GM12878 (cell line): Measurements from ENCODE around the gene CYBB. TPM values are rescaled to one million over a fixed set of nuclear protein-coding genes. Genes with fewer than 3 reads are reported as not detected.

Experiments
- ATAC-seq: fragments of 200-7000 bp; cut with Tn5 transposase; 3 replicates; pipeline ENCODE4 v1.9.1; 2020; ENCODE audit warnings: mild to moderate bottlenecking, moderate library complexity
- BruUV-seq: library from RNA; stranded (reverse); fragments of 400-500 nt; replicated peaks from 2 replicates; lab custom pipeline; 2021; lab: Mats Ljungman, UMichigan
- CTCF ChIA-PET: fragments of 300-600 bp; sonication (Branson Sonifier 250); formaldehyde crosslinking; extraction: SDS; loops from one replicate; lab custom pipeline; 2021; ENCODE audit warnings: inconsistent platforms; lab: Yijun Ruan, JAX
- POLR2A ChIA-PET: fragments of 350-600 bp; formaldehyde crosslinking; extraction: SDS; loops from one replicate; lab custom pipeline; 2021; ENCODE audit warnings: inconsistent platforms; lab: Charles Lee
- RAD21 ChIA-PET: fragments of 300-600 bp; sonication (Branson Sonifier 250); formaldehyde crosslinking; loops from one replicate; lab custom pipeline; 2023; ENCODE audit warnings: antibody characterized with exemption; ENCODE audit not compliant: unreplicated experiment; lab: Charles Lee
- SMC1A ChIA-PET: fragments of 300-600 bp; sonication (Branson Sonifier 250); formaldehyde crosslinking; loops from one replicate; lab custom pipeline; 2023; ENCODE audit not compliant: unreplicated experiment, uncharacterized antibody; lab: Charles Lee
- DNase-seq: peaks from one replicate; pipeline ENCODE4 v3.0.0-alpha.2; 2011; ENCODE audit warnings: low read depth, low spot score
- FAIRE-seq: peaks from 3 replicates; lab custom pipeline; 2011; peaks lifted over from hg19 to GRCh38; lab: Jason Lieb, UNC
- H2AFZ ChIP-seq: 2 replicates; pipeline ENCODE4 v1.6.0; 2011; ENCODE audit warnings: low read depth, low read length, control low read depth; ENCODE audit not compliant: control insufficient read depth
- H3K27ac ChIP-seq: 2 replicates; pipeline ENCODE4 v1.5.1; 2011; ENCODE audit warnings: control low read depth; ENCODE audit not compliant: control insufficient read depth, insufficient read depth
- H3K27me3 ChIP-seq, 2 experiments: replicated peaks in 1 of 2; 2 replicates each; pipeline versions ENCODE4 v1.6.0 to v1.6.1; 2011; ENCODE audit warnings: low read length in 1 of 2; ENCODE audit not compliant: control insufficient read depth in 2 of 2, insufficient read depth in 2 of 2
- H3K36me3 ChIP-seq, 2 experiments: 2 replicates each; pipeline ENCODE4 v1.5.1; 2011; ENCODE audit warnings: low read length in 1 of 2; ENCODE audit not compliant: control insufficient read depth in 2 of 2, insufficient read depth in 2 of 2
- H3K4me1 ChIP-seq: 2 replicates; pipeline ENCODE4 v1.6.1; 2011; ENCODE audit warnings: mild to moderate bottlenecking, low read length, moderate library complexity, mixed read lengths; ENCODE audit not compliant: control insufficient read depth, insufficient read depth
- H3K4me2 ChIP-seq: 2 replicates; pipeline ENCODE4 v1.6.0; 2011; ENCODE audit warnings: control low read depth; ENCODE audit not compliant: control insufficient read depth, insufficient read depth
- H3K4me3 ChIP-seq: fragments of 200-600 bp; sonication (generic); 2 replicates; pipeline ENCODE4 v1.5.1; 2016
- H3K79me2 ChIP-seq: 2 replicates; pipeline ENCODE4 v1.6.0; 2011; ENCODE audit warnings: low read length; ENCODE audit not compliant: control insufficient read depth, insufficient read depth
- H3K9ac ChIP-seq: 2 replicates; pipeline ENCODE4 v1.8.0; 2011; ENCODE audit warnings: low read length, control low read depth, mixed read lengths; ENCODE audit not compliant: control insufficient read depth, insufficient read depth
- H3K9me3 ChIP-seq: replicated peaks from 3 replicates; pipeline ENCODE4 v1.5.1; 2011; ENCODE audit warnings: mild to moderate bottlenecking, low read length; ENCODE audit not compliant: control insufficient read depth, insufficient read depth
- H4K20me1 ChIP-seq: 2 replicates; pipeline ENCODE4 v1.6.0; 2011; ENCODE audit not compliant: control insufficient read depth, insufficient read depth
- BCL11A ChIP-seq: IDR thresholded peaks from 2 replicates; pipeline ENCODE4 v1.6.1; 2011; ENCODE audit warnings: low read depth, low read length
- KDM1A ChIP-seq: fragments of 200-600 bp; sonication (generic); IDR thresholded peaks from 2 replicates; pipeline ENCODE4 v1.6.1; 2016; ENCODE audit warnings: borderline replicate concordance
- MEF2B ChIP-seq: fragments of 450-650 bp; IDR thresholded peaks from 2 replicates; pipeline ENCODE4 v1.6.1; 2018; ENCODE audit warnings: mild to moderate bottlenecking, moderate library complexity; ENCODE audit not compliant: partially characterized antibody, poor library complexity, severe bottlenecking
- RBBP5 ChIP-seq: fragments of 200-600 bp; sonication (generic); conservative IDR thresholded peaks from 2 replicates; pipeline ENCODE4 v1.6.1; 2016
- RCOR1 ChIP-seq: conservative IDR thresholded peaks from 2 replicates; pipeline ENCODE4 v1.6.1; 2012; ENCODE audit warnings: low read depth, low read length, improper control_type of control experiment
- TAF1 ChIP-seq: IDR thresholded peaks from 2 replicates; pipeline ENCODE4 v1.6.1; 2011; ENCODE audit warnings: mild to moderate bottlenecking, low read depth, low read length, borderline replicate concordance
- ZNF622 ChIP-seq: fragments of 450-650 bp; IDR thresholded peaks from 2 replicates; pipeline ENCODE4 v1.6.1; 2017; ENCODE audit warnings: mild to moderate bottlenecking, inconsistent platforms
- in situ Hi-C: fragments of 300-500 bp; cut with MboI; formaldehyde crosslinking; loops from 9 replicates; pipeline ENCODE4 v1.14.3; 2018; ENCODE audit warnings: mixed read lengths
- intact Hi-C: fragments of 100-400 bp; cut with micrococcal nuclease; formaldehyde crosslinking; loops from one replicate; pipeline ENCODE4 v1.14.2; 2022; ENCODE audit not compliant: unreplicated experiment
- polyA plus RNA-seq, 11 experiments: library from polyadenylated mRNA; depleted of rRNA in 4 of 11; unstranded in 6 of 11; stranded (reverse) in 5 of 11; fragments of >200 nt; fragmentation: Nextera tagmentation in 4 of 11; fragmentation: Illumina TruSeq in 1 of 11; extraction: Ambion mirVana in 4 of 11; extraction: Trizol in 1 of 11; gene quantifications; 1 replicate in 1 of 11; 2 replicates in 10 of 11; pipeline versions ENCODE4 v1.2.1 to v1.2.3, GENCODE V29; 2011 to 2016; ENCODE audit warnings: inconsistent platforms in 2 of 11, missing spikeins in 2 of 11, low read depth in 1 of 11
- total RNA-seq, 4 experiments: library from RNA; depleted of rRNA in 3 of 4; stranded (reverse); fragments of >200 nt in 3 of 4; fragmentation: Illumina TruSeq in 1 of 4; extraction: Trizol in 1 of 4; gene quantifications; 2 replicates each; pipeline versions ENCODE4 v1.2.1 to v1.2.3, GENCODE V29; 2013 to 2021
- TF ChIP-seq, protein P1 (sequence below): fragments of 450-650 bp; IDR thresholded peaks from 2 replicates; pipeline ENCODE4 v1.6.1; 2017; ENCODE audit warnings: mild to moderate bottlenecking, low read depth, inconsistent platforms; ENCODE audit not compliant: poor library complexity, severe bottlenecking
- TF ChIP-seq, protein P2 (sequence below): fragments of 450-650 bp; IDR thresholded peaks from 2 replicates; pipeline ENCODE4 v1.6.1; 2017; ENCODE audit warnings: borderline replicate concordance
- TF ChIP-seq, protein P3 (sequence below): IDR thresholded peaks from 2 replicates; pipeline ENCODE4 v1.6.1; 2011; ENCODE audit warnings: mild to moderate bottlenecking, low read depth, low read length, moderate library complexity; ENCODE audit not compliant: insufficient replicate concordance
- TF ChIP-seq, protein P4 (sequence below): fragments of 450-650 bp; IDR thresholded peaks from 2 replicates; pipeline ENCODE4 v1.6.1; 2016; ENCODE audit warnings: mild to moderate bottlenecking, moderate library complexity, borderline replicate concordance

Gene CYBB
- total and polyA plus RNA-seq, 10 of the 15 experiments (the other 5 are each of a cell fraction or from before 2014, with no cell fraction given), result 6.2 to 73.9 (median 24.8) TPM

DNA sequence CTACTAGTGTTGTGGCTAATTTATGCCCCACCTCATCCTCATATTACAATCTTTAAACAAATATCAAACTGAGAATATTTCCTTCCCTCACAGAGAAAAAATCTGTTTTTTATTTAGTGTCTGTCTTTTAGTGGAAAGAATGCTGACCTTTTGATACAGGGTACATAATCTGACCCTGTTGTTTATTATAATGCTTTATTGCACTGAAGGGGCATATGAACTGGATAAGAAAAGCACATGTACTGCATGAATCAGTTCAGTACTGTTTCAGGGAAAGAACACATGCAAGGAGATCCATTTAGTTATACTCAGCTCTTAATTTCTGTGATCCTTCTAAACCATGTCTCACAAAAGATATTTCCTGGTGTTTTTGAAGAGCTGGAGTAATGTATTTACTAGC lies 83.0 kb downstream of the CYBB start:
- in situ Hi-C loops (no loop called here), intact Hi-C loops (no loop called here)
- Histone ChIP-seq H2AFZ (no peak overlapping the region), H3K36me3 (no peaks in the 10 kb centered on the region), H3K9me3 (no peaks in the 10 kb centered on the region), H3K27ac (no peak overlapping the region), H3K79me2 (no peaks in the 10 kb centered on the region), H4K20me1 (no peaks in the 10 kb centered on the region), H3K9ac (no peak overlapping the region), H3K4me2 (no peak overlapping the region), H3K4me3 (no peak overlapping the region), H3K27me3 (no peaks in the 10 kb centered on the region), H3K4me1 (no peaks in the 10 kb centered on the region)
- ChIA-PET CTCF (no interaction called here), SMC1A (interaction anchor here (1.5 kb wide), 1 partner anchor 10 kb away, joined by 3 read pairs; no protein-coding TSS in a partner anchor), POLR2A (no interaction called here), RAD21 (no interaction called here)
- ATAC-seq, result no peak
- no peak for DNase-seq
- no TSS peak for BruUV-seq
- TF ChIP-seq, protein P1, sequence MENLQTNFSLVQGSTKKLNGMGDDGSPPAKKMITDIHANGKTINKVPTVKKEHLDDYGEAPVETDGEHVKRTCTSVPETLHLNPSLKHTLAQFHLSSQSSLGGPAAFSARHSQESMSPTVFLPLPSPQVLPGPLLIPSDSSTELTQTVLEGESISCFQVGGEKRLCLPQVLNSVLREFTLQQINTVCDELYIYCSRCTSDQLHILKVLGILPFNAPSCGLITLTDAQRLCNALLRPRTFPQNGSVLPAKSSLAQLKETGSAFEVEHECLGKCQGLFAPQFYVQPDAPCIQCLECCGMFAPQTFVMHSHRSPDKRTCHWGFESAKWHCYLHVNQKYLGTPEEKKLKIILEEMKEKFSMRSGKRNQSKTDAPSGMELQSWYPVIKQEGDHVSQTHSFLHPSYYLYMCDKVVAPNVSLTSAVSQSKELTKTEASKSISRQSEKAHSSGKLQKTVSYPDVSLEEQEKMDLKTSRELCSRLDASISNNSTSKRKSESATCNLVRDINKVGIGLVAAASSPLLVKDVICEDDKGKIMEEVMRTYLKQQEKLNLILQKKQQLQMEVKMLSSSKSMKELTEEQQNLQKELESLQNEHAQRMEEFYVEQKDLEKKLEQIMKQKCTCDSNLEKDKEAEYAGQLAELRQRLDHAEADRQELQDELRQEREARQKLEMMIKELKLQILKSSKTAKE, result no peak
- TF ChIP-seq KDM1A (no peak), BCL11A (no peak), RBBP5 (no peak), ZNF622 (no peak), TAF1 (no peak), RCOR1 (no peak), MEF2B (no peak)
- TF ChIP-seq, protein P2, sequence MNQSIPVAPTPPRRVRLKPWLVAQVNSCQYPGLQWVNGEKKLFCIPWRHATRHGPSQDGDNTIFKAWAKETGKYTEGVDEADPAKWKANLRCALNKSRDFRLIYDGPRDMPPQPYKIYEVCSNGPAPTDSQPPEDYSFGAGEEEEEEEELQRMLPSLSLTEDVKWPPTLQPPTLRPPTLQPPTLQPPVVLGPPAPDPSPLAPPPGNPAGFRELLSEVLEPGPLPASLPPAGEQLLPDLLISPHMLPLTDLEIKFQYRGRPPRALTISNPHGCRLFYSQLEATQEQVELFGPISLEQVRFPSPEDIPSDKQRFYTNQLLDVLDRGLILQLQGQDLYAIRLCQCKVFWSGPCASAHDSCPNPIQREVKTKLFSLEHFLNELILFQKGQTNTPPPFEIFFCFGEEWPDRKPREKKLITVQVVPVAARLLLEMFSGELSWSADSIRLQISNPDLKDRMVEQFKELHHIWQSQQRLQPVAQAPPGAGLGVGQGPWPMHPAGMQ, result no peak
- TF ChIP-seq, protein P3, sequence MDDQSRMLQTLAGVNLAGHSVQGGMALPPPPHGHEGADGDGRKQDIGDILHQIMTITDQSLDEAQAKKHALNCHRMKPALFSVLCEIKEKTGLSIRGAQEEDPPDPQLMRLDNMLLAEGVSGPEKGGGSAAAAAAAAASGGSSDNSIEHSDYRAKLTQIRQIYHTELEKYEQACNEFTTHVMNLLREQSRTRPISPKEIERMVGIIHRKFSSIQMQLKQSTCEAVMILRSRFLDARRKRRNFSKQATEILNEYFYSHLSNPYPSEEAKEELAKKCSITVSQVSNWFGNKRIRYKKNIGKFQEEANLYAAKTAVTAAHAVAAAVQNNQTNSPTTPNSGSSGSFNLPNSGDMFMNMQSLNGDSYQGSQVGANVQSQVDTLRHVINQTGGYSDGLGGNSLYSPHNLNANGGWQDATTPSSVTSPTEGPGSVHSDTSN, result no peak
- TF ChIP-seq, protein P4, sequence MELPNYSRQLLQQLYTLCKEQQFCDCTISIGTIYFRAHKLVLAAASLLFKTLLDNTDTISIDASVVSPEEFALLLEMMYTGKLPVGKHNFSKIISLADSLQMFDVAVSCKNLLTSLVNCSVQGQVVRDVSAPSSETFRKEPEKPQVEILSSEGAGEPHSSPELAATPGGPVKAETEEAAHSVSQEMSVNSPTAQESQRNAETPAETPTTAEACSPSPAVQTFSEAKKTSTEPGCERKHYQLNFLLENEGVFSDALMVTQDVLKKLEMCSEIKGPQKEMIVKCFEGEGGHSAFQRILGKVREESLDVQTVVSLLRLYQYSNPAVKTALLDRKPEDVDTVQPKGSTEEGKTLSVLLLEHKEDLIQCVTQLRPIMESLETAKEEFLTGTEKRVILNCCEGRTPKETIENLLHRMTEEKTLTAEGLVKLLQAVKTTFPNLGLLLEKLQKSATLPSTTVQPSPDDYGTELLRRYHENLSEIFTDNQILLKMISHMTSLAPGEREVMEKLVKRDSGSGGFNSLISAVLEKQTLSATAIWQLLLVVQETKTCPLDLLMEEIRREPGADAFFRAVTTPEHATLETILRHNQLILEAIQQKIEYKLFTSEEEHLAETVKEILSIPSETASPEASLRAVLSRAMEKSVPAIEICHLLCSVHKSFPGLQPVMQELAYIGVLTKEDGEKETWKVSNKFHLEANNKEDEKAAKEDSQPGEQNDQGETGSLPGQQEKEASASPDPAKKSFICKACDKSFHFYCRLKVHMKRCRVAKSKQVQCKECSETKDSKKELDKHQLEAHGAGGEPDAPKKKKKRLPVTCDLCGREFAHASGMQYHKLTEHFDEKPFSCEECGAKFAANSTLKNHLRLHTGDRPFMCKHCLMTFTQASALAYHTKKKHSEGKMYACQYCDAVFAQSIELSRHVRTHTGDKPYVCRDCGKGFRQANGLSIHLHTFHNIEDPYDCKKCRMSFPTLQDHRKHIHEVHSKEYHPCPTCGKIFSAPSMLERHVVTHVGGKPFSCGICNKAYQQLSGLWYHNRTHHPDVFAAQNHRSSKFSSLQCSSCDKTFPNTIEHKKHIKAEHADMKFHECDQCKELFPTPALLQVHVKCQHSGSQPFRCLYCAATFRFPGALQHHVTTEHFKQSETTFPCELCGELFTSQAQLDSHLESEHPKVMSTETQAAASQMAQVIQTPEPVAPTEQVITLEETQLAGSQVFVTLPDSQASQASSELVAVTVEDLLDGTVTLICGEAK, result no peak
- no peak for FAIRE-seq
